ENCODE results near the gene YJU2. TPM values are rescaled to one million over a fixed set of nuclear protein-coding genes. Genes with fewer than 3 reads are reported as not detected.
"Not testable (repeated sequence)": the region's sequence is repeated elsewhere in the genome, so short reads cannot be mapped to it uniquely, and the experiment has no call there.

Gene YJU2
- total and polyA plus RNA-seq, 7 experiments from 2014 or later, result 24.4 to 44.7 (median 31.9) TPM

DNA sequence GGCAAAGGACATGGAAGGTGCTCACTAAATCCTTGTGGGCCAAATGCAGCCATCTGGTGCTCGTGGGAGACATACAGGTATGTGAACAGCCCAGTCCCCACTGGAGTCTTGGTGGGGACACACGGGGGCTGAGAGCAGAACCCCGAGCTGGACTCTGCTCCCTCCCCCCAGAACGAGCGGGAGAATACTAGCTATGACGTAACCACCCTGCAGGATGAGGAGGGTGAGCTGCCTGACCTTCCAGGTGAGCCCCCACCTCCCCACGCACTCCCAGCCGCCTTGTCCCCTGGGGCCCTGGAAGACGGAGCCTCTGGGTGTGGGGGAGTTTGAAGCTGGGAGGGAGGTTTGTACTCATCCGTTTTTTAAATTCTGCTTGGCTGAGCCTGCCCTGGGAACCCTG lies 31.1 kb upstream of the YJU2 start:
- intact Hi-C loops (cut with micrococcal nuclease), result no loop called here
- H3K4me3 Mint-ChIP-seq, result no peak overlapping the region
- Histone ChIP-seq H3K9me3 (ENCODE audit: control insufficient read depth in 2 of 3, low read length in 3 of 3) (peaks cover 0 to 6% (median 0%) of the 10 kb centered on the region in 3 experiments), H3K27me3 (ENCODE audit: control insufficient read depth in 2 of 2, insufficient read depth in 2 of 2, low read length in 2 of 2) (no peaks in the 10 kb centered on the region), H3K4me1 (ENCODE audit: control insufficient read depth in 2 of 2, insufficient read depth in 2 of 2, low read length in 2 of 2) (peaks cover 0 to 9% of the 10 kb centered on the region in 2 donors), H3K36me3 (ENCODE audit: control insufficient read depth in 2 of 3, insufficient read depth in 3 of 3, low read length in 3 of 3) (no peaks in the 10 kb centered on the region), H3K4me3 (ENCODE audit: low read length) (no peak overlapping the region), H3K27ac (ENCODE audit: low read depth, low read length) (no peak overlapping the region)
- ATAC-seq, result no peak
- H3K36me3 Mint-ChIP-seq, result no peaks in the 10 kb centered on the region
- POLR2A ChIA-PET, result no interaction called here
- H3K9me3 Mint-ChIP-seq, result peaks cover 0 to 5% (median 0%) of the 10 kb centered on the region in 11 donors
- H3K4me1 Mint-ChIP-seq, result peaks cover 0 to 4% (median 0%) of the 10 kb centered on the region in 7 donors
- no peaks in the 10 kb centered on the region for H3K27me3 Mint-ChIP-seq
- DNase-seq, result no peak
- CTCF ChIA-PET, result interaction anchor here (0.7 kb wide), 1 partner anchor 199 kb away, joined by 14 read pairs; no protein-coding TSS in a partner anchor
- no peak overlapping the region for H3K27ac Mint-ChIP-seq

DNA sequence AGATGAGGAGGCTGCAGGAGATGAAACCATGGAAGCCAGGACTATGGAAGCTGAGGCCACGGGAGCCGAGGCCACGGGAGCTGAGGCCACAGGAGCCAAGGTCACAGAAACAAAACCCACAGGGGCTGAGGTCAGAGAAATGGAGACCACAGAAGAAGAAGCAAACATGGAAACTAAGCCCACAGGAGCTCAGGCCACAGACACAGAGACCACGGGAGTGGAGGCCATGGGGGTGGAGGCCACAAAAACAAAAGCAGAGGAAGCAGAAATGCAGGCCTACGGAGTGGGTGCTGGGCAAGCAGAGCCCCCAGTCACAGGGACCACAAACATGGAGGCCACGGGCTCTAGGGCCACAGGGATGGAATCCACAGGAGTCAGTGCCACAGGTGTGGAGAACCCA lies 30.0 kb upstream of the YJU2 start:
- ATAC-seq (no peak), DNase-seq (no peak)
- Histone ChIP-seq H3K36me3 (ENCODE audit: control insufficient read depth in 2 of 3, insufficient read depth in 3 of 3, low read length in 3 of 3) (no peaks in the 10 kb centered on the region), H3K4me1 (ENCODE audit: control insufficient read depth in 2 of 2, insufficient read depth in 2 of 2, low read length in 2 of 2) (peaks cover 0 to 9% of the 10 kb centered on the region in 2 donors), H3K4me3 (ENCODE audit: low read length) (no peak overlapping the region), H3K27ac (ENCODE audit: low read depth, low read length) (no peak overlapping the region), H3K27me3 (ENCODE audit: control insufficient read depth in 2 of 2, insufficient read depth in 2 of 2, low read length in 2 of 2) (no peaks in the 10 kb centered on the region), H3K9me3 (ENCODE audit: control insufficient read depth in 2 of 3, low read length in 3 of 3) (peaks cover 0 to 6% (median 0%) of the 10 kb centered on the region in 3 experiments)
- intact Hi-C loops (cut with micrococcal nuclease), result no loop called here
- CTCF ChIA-PET, result no interaction called here
- peaks cover 0 to 4% (median 0%) of the 10 kb centered on the region in 7 donors for H3K4me1 Mint-ChIP-seq
- H3K36me3 Mint-ChIP-seq, result no peaks in the 10 kb centered on the region
- H3K27ac Mint-ChIP-seq, result no peak overlapping the region
- no peaks in the 10 kb centered on the region for H3K27me3 Mint-ChIP-seq
- POLR2A ChIA-PET, result no interaction called here
- peaks cover 0 to 5% (median 0%) of the 10 kb centered on the region in 11 donors for H3K9me3 Mint-ChIP-seq
- no peak overlapping the region for H3K4me3 Mint-ChIP-seq

DNA sequence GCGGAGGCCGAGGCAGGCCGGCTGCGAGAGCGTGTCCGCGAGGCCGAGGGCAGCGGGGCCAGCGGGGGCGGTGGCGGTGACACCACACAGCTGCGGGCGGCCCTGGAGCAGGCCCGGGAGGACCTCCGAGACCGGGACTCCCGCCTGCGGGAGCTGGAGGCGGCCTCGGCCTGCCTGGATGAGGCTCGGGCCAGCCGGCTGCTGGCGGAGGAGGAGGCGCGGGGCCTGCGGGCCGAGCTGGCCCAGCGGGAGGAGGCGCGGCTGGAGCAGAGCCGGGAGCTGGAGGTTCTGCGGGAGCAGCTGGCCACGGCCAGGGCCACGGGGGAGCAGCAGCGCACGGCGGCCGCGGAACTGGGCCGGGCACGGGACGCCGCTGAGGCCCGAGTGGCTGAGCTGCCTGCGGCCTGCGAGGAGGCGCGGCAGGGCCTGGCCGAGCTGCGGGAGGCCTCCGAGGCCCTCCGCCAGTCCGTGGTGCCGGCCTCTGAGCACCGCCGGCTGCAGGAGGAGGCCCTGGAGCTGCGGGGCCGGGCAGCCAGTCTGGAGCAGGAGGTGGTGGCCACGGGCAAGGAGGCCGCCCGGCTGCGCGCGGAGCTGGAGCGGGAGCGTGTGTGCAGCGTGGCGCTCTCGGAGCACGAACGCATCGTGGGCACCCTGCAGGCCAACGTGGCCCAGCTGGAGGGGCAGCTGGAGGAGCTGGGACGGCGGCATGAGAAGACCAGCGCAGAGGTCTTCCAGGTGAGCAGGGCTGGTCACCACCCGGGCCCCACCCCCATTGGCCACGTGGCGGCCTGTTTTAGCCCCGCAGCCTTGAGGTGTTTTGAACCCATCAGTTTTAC lies 29.2 kb upstream of the YJU2 start:
- CTCF ChIA-PET, result interaction anchor here (0.6 to 0.9 kb wide), 2 partner anchors 16 to 260 kb away, joined by 3 to 5 read pairs; no protein-coding TSS in a partner anchor
- no peaks in the 10 kb centered on the region for H3K36me3 ChIP-seq (ENCODE audit: control insufficient read depth in 2 of 3, insufficient read depth in 3 of 3, low read length in 3 of 3)
- intact Hi-C loops (cut with micrococcal nuclease), result no loop called here

GRCh38 chr19:4218523-4218922 lies 28.4 kb upstream of the YJU2 start:
- H3K36me3 ChIP-seq (ENCODE audit: control insufficient read depth in 2 of 3, insufficient read depth in 3 of 3, low read length in 3 of 3); ATAC-seq; H3K36me3 Mint-ChIP-seq; H3K27ac Mint-ChIP-seq; POLR2A ChIA-PET; intact Hi-C loops (cut with micrococcal nuclease); H3K27me3 ChIP-seq (ENCODE audit: control insufficient read depth in 2 of 2, insufficient read depth in 2 of 2, low read length in 2 of 2); H3K9me3 Mint-ChIP-seq; DNase-seq; H3K4me1 Mint-ChIP-seq; H3K4me3 ChIP-seq (ENCODE audit: low read length); H3K27me3 Mint-ChIP-seq; H3K4me3 Mint-ChIP-seq; H3K27ac ChIP-seq (ENCODE audit: low read depth, low read length); H3K4me1 ChIP-seq (ENCODE audit: control insufficient read depth in 2 of 2, insufficient read depth in 2 of 2, low read length in 2 of 2); H3K9me3 ChIP-seq (ENCODE audit: control insufficient read depth in 2 of 3, low read length in 3 of 3): not testable (repeated sequence)
- CTCF ChIA-PET, result interaction anchor here (0.6 to 0.9 kb wide), 2 partner anchors 17 to 259 kb away, joined by 3 to 5 read pairs; no protein-coding TSS in a partner anchor

More for the DNA sequence above, 29.2 kb upstream of the YJU2 start:
- H3K9me3 ChIP-seq (ENCODE audit: control insufficient read depth in 2 of 3, low read length in 3 of 3), result peaks cover 0 to 6% (median 0%) of the 10 kb centered on the region in 3 experiments
- DNase-seq (no peak), ATAC-seq (no peak)
- Mint-ChIP-seq H3K27ac (no peak overlapping the region), H3K4me1 (peaks cover 0 to 4% (median 0%) of the 10 kb centered on the region in 7 donors), H3K9me3 (peaks cover 0 to 5% (median 0%) of the 10 kb centered on the region in 11 donors), H3K27me3 (no peaks in the 10 kb centered on the region), H3K4me3 (no peak overlapping the region), H3K36me3 (no peaks in the 10 kb centered on the region)
- H3K4me1 ChIP-seq (ENCODE audit: control insufficient read depth in 2 of 2, insufficient read depth in 2 of 2, low read length in 2 of 2), result peaks cover 0 to 9% of the 10 kb centered on the region in 2 donors
- no peak overlapping the region for H3K27ac ChIP-seq (ENCODE audit: low read depth, low read length)
- POLR2A ChIA-PET, result no interaction called here
- no peaks in the 10 kb centered on the region for H3K27me3 ChIP-seq (ENCODE audit: control insufficient read depth in 2 of 2, insufficient read depth in 2 of 2, low read length in 2 of 2)
- no peak overlapping the region for H3K4me3 ChIP-seq (ENCODE audit: low read length)

DNA sequence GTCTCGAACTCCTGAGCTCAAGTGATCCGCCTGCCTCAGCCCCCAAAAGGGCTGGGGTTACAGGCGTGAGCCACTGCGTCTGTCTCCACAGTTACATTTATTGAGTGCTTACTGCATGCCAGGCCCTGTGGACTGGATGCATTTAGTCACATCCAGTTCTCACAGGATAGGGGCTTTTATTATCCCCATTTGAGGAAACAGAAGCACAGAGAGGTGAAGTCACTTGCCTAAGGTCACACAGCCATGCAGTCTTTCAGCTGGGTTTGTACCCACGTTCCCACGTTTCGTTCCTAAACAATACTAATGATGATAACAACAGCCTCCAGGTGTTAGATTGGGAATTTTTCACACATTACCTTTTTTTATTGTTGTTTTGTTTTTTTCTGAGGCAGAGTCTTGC lies 26.7 kb upstream of the YJU2 start:
- Histone ChIP-seq H3K27ac (ENCODE audit: low read depth, low read length) (no peak overlapping the region), H3K36me3 (ENCODE audit: control insufficient read depth in 2 of 3, insufficient read depth in 3 of 3, low read length in 3 of 3) (no peaks in the 10 kb centered on the region), H3K9me3 (ENCODE audit: control insufficient read depth in 2 of 3, low read length in 3 of 3) (peaks cover 0 to 6% (median 0%) of the 10 kb centered on the region in 3 experiments), H3K4me3 (ENCODE audit: low read length) (no peak overlapping the region), H3K4me1 (ENCODE audit: control insufficient read depth in 2 of 2, insufficient read depth in 2 of 2, low read length in 2 of 2) (peaks cover 0 to under 1% of the 10 kb centered on the region in 2 donors), H3K27me3 (ENCODE audit: control insufficient read depth in 2 of 2, insufficient read depth in 2 of 2, low read length in 2 of 2) (no peaks in the 10 kb centered on the region)
- Mint-ChIP-seq H3K4me1 (peaks cover 0 to 4% (median 0%) of the 10 kb centered on the region in 7 donors), H3K27ac (no peak overlapping the region), H3K4me3 (no peak overlapping the region), H3K9me3 (peaks cover 0 to 5% (median 0%) of the 10 kb centered on the region in 11 donors), H3K27me3 (no peaks in the 10 kb centered on the region), H3K36me3 (no peaks in the 10 kb centered on the region)
- intact Hi-C loops (cut with micrococcal nuclease), result no loop called here
- no peak for ATAC-seq
- no peak for DNase-seq
- POLR2A ChIA-PET, result no interaction called here
- CTCF ChIA-PET, result interaction anchor here (0.6 kb wide), 1 partner anchor 16 kb away, joined by 5 read pairs; no protein-coding TSS in a partner anchor

DNA sequence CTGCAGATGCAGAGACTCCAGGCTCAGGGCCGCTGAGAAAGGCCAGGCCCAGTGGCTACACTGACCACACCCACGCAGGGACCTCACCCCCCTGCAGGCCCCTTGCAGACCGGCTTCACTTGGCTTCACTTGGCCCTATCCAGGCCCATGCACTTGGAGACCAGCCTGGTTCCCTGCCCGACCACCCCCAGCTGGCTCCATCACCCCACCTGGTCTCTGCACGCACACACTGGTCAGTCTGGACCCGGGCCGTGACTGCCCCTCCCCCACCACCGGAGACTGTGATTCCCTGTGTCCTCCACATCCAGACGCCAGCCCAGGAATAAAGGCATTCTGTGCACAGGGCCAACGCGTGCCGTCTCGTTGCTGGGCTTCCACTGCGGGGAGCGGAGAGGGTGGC lies 22.4 kb upstream of the YJU2 start:
- DNase-seq, result no peak
- Mint-ChIP-seq H3K4me3 (no peak overlapping the region), H3K4me1 (peaks cover 0 to 3% (median 0%) of the 10 kb centered on the region in 7 donors), H3K27me3 (peaks cover 0 to 4% (median 2%) of the 10 kb centered on the region in 5 donors), H3K9me3 (peaks cover 0 to 2% (median 0%) of the 10 kb centered on the region in 11 donors), H3K27ac (no peak overlapping the region), H3K36me3 (peaks cover 0 to 4% (median 0%) of the 10 kb centered on the region in 5 donors)
- ATAC-seq, result no peak
- H3K27me3 ChIP-seq (ENCODE audit: control insufficient read depth in 2 of 2, insufficient read depth in 2 of 2, low read length in 2 of 2), result peaks cover 0 to 4% of the 10 kb centered on the region in 2 donors
- ChIA-PET POLR2A (no interaction called here), CTCF (no interaction called here)
- H3K9me3 ChIP-seq (ENCODE audit: control insufficient read depth in 2 of 3, low read length in 3 of 3), result no peaks in the 10 kb centered on the region
- H3K4me3 ChIP-seq (ENCODE audit: low read length), result no peak overlapping the region
- H3K36me3 ChIP-seq (ENCODE audit: control insufficient read depth in 2 of 3, insufficient read depth in 3 of 3, low read length in 3 of 3), result no peaks in the 10 kb centered on the region
- no peaks in the 10 kb centered on the region for H3K4me1 ChIP-seq (ENCODE audit: control insufficient read depth in 2 of 2, insufficient read depth in 2 of 2, low read length in 2 of 2)
- H3K27ac ChIP-seq (ENCODE audit: low read depth, low read length), result no peak overlapping the region
- intact Hi-C loops (cut with micrococcal nuclease), result no loop called here
